Karpas-422 (cell line): ENCODE data around the gene RINL. TPM values are rescaled to one million over a fixed set of nuclear protein-coding genes. Genes with fewer than 3 reads are reported as not detected.

Experiments used
- DNase-seq: peaks from one replicate; pipeline ENCODE4 v3.0.0-alpha.2; 2015
- H2AFZ ChIP-seq: fragments of 200-600 bp; sonication (generic); 2 replicates; pipeline ENCODE4 v1.6.1; 2014; ENCODE audit warnings: antibody characterized with exemption, low read length, mixed read lengths
- H3K27ac ChIP-seq: fragments of 200-600 bp; sonication (generic); 2 replicates; pipeline ENCODE4 v1.5.1; 2014; ENCODE audit warnings: mild to moderate bottlenecking, low read length, moderate library complexity
- H3K27me3 ChIP-seq: fragments of 200-600 bp; sonication (generic); 2 replicates; pipeline ENCODE4 v1.6.1; 2014; ENCODE audit warnings: low read length, mixed read lengths
- H3K36me3 ChIP-seq: fragments of 200-600 bp; sonication (generic); 2 replicates; pipeline ENCODE4 v1.6.1; 2014; ENCODE audit warnings: low read length, mixed read lengths; ENCODE audit not compliant: insufficient read depth
- H3K4me1 ChIP-seq: fragments of 200-600 bp; sonication (generic); 2 replicates; pipeline ENCODE4 v1.6.1; 2014; ENCODE audit warnings: mild to moderate bottlenecking, low read length, mixed read lengths
- H3K4me2 ChIP-seq: fragments of 200-600 bp; sonication (generic); 2 replicates; pipeline ENCODE4 v1.6.1; 2014; ENCODE audit warnings: low read length, low read depth, mild to moderate bottlenecking; ENCODE audit not compliant: poor library complexity, severe bottlenecking
- H3K4me3 ChIP-seq: fragments of 200-600 bp; sonication (generic); 2 replicates; pipeline ENCODE4 v1.5.1; 2014; ENCODE audit warnings: mild to moderate bottlenecking, antibody characterized with exemption, low read length, mixed read lengths
- H3K79me2 ChIP-seq: fragments of 200-600 bp; sonication (generic); 2 replicates; pipeline ENCODE4 v1.6.1; 2014; ENCODE audit warnings: mild to moderate bottlenecking, low read length, mixed read lengths
- H3K9ac ChIP-seq: fragments of 200-600 bp; sonication (generic); 2 replicates; pipeline ENCODE4 v1.6.0; 2014; ENCODE audit warnings: low read length
- H3K9me2 ChIP-seq: fragments of 200-600 bp; sonication (generic), shearing (Covaris generic); replicated peaks from 2 replicates; pipeline ENCODE4 v1.6.0; 2014; ENCODE audit warnings: mild to moderate bottlenecking, low read length, moderate library complexity; ENCODE audit not compliant: insufficient read depth
- H3K9me3 ChIP-seq: fragments of 300-700, 200-600 bp; sonication (generic); 2 replicates; pipeline ENCODE4 v1.6.1; 2014; ENCODE audit warnings: low read length, mixed read lengths
- H4K20me1 ChIP-seq: fragments of 200-600 bp; sonication (generic); 2 replicates; pipeline ENCODE4 v1.6.1; 2014; ENCODE audit warnings: mild to moderate bottlenecking, antibody characterized with exemption, low read length, low read depth; ENCODE audit not compliant: insufficient read depth
- total RNA-seq: library from RNA; depleted of rRNA; stranded (reverse); fragments of >200 nt; shearing (Covaris generic); gene quantifications from 2 replicates; pipeline ENCODE4 v1.2.3, GENCODE V29; 2014; ENCODE audit warnings: low replicate concordance

The RINL gene
- total RNA-seq, 1 experiment from 2014 or later = 69.3 TPM

DNA sequence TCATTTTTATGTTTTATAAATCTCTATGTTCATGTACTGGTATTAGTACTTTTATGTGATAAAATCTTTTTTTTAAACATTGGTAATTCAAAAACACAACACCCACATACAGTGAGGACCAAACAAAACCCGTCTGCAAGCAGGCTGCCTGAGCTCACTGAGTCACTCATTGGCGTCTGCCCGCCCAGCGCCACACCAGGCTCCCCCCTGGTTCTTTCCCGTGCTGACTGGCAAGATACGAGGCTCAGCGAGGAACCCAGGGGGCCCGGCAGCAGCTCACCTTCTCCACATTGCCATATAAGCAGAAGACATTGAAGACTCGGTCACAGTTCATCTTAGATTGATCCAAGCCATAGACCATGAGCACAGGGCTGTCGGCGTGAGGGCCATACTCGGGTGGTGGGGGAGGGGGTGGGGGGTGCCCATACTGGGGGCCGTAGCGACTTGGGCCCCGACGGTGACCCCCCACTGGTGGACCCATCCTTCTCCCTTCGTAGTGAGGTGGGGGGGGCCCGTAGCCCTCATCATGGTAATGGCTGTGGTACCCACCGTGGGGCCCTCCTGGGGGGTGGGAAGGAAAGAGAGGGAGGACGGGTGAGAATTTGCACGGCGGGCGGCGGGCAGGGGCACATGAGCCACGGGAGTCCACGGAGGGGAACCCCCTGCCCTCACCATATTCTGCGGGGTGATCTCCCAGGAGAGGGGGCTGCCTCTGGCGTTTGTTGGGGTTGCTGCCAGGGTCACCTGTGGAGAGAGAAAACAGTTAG, 38.1 kb downstream of the RINL start:
- Histone ChIP-seq H3K9me2 (no peaks in the 10 kb centered on the region), H3K79me2 (peaks cover 26% of the 10 kb centered on the region), H3K4me3 (no peak overlapping the region), H2AFZ (no peak overlapping the region), H3K4me1 (no peaks in the 10 kb centered on the region), H3K9ac (no peak overlapping the region), H3K27ac (no peak overlapping the region), H3K36me3 (peaks cover 70% of the 10 kb centered on the region), H4K20me1 (peaks cover 41% of the 10 kb centered on the region), H3K9me3 (no peaks in the 10 kb centered on the region), H3K27me3 (no peaks in the 10 kb centered on the region), H3K4me2 (no peak overlapping the region)
- no peak for DNase-seq

DNA sequence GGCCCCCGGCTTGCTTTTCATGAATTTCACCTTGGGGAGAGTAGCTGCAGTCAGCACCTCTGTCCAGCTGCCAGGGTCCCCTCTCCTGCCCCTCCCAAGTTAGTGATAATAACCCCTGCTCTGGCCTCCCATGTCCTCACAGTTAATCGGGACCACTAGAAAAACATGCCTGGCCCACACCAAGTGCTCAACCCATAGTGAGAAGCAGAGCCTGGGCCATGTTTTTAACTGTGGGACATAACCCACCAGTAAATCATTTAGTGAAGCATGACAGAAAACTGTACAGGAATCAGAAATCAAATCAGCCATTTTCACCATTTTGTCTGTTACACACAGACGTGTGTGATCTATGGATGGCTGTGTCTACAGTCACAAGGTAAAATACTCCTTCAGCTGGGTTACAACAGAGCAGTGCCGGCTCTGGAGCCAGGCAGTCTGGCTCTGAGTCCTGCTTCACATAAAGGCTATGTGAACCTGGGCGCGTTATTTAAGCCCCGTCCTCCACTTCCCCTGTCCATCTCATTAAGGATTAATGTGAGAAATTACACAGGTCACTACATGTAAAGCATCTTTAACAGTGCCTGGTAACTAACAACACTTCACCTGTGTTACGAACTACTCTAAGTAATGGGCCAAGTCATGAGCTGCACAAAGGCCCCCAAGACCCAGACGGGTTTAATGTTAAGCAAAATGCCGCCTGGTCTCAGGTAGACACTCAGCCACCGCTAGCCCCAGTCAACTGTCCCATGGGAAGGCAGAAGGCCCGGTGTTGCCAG, 38.9 kb downstream of the RINL start:
- Histone ChIP-seq H3K27ac (no peak overlapping the region), H3K4me2 (no peak overlapping the region), H3K4me1 (no peaks in the 10 kb centered on the region), H3K9me2 (no peaks in the 10 kb centered on the region), H3K36me3 (peaks cover 65% of the 10 kb centered on the region), H3K9ac (no peak overlapping the region), H3K79me2 (peaks cover 18% of the 10 kb centered on the region; the same call in 1 of the 2 replicates), H2AFZ (no peak overlapping the region), H3K27me3 (no peaks in the 10 kb centered on the region), H3K4me3 (no peak overlapping the region), H4K20me1 (peaks cover 35% of the 10 kb centered on the region), H3K9me3 (no peaks in the 10 kb centered on the region)
- no peak for DNase-seq

DNA sequence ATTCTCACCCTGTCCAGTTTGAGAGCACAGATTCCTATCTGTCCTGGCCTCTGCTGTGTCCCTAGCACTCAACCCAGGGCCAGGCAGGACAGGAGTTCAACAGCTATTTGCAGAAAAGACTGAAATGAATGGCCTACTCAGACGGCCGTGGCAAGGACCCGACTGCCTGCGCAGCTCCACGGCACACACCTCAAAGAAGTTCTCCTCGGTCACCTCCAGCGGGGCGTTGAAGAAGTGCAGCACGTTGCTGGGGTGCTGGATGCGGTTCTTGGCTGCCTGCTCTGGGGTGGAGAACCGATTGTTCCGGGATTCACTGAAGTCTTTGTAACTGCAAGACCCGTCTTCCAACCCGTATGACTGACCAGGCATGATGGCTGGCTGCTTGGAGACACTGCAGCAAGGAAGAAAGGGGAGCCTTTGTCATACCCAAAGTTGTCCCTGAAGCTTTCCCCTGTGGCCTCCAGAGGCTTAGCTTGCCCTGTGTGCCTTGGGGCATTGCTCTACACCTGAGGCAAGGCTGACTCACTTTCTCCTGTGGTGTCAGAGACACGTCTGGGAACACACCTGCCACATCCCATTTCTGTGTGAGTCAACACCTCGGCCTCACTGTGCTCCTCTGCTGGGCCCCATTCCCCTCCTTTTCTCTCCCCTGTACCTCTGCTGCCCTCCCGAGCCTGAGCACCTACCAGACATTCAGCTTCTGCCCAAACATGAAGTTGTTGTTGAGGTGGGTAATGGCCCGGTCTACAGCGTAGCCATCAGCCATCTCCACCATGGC, 39.7 kb downstream of the RINL start:
- DNase-seq = peak; percentile 42
- H3K9me2 ChIP-seq = no peaks in the 10 kb centered on the region
- H3K9me3 ChIP-seq = no peaks in the 10 kb centered on the region
- H3K27me3 ChIP-seq = no peaks in the 10 kb centered on the region
- H3K4me2 ChIP-seq = no peak overlapping the region
- H3K27ac ChIP-seq = no peak overlapping the region
- peaks cover 11% of the 10 kb centered on the region; the same call in 1 of the 2 replicates for H3K79me2 ChIP-seq
- H3K4me1 ChIP-seq = no peaks in the 10 kb centered on the region
- H2AFZ ChIP-seq = no peak overlapping the region
- H3K36me3 ChIP-seq = peaks cover 57% of the 10 kb centered on the region
- H4K20me1 ChIP-seq = peaks cover 28% of the 10 kb centered on the region
- H3K9ac ChIP-seq = no peak overlapping the region
- no peak overlapping the region for H3K4me3 ChIP-seq

DNA sequence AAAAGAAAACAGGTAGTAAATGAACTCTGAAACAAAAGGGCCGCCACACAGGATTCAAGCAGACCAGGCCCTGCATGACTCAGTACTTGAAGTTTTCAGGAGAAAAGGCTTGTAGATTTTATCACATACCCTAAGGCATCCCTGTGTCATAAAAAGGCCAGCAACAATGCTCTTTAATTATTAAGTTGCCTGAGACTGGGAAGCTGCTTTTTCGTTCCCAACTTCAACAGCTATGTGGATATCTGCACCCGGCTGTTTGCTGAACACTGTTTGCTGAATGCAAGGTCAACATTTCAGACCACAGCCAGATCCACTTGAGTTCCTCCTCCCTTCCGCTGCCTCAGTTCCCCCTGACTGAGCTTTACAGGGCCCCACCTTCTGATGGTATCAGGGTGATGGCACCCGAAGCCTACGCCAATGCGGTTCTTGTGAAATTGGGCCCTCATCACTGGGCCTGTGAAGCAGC, 40.4 kb downstream of the RINL start:
- Histone ChIP-seq H3K36me3 (peaks cover 51% of the 10 kb centered on the region), H3K27me3 (no peaks in the 10 kb centered on the region), H2AFZ (no peak overlapping the region), H3K9me3 (no peaks in the 10 kb centered on the region), H3K9me2 (no peaks in the 10 kb centered on the region), H3K4me3 (no peak overlapping the region), H3K9ac (no peak overlapping the region), H3K79me2 (peaks cover 8% of the 10 kb centered on the region; the same call in 1 of the 2 replicates), H4K20me1 (peaks cover 20% of the 10 kb centered on the region), H3K27ac (no peak overlapping the region), H3K4me2 (no peak overlapping the region), H3K4me1 (no peaks in the 10 kb centered on the region)
- peak; percentile 41 for DNase-seq

DNA sequence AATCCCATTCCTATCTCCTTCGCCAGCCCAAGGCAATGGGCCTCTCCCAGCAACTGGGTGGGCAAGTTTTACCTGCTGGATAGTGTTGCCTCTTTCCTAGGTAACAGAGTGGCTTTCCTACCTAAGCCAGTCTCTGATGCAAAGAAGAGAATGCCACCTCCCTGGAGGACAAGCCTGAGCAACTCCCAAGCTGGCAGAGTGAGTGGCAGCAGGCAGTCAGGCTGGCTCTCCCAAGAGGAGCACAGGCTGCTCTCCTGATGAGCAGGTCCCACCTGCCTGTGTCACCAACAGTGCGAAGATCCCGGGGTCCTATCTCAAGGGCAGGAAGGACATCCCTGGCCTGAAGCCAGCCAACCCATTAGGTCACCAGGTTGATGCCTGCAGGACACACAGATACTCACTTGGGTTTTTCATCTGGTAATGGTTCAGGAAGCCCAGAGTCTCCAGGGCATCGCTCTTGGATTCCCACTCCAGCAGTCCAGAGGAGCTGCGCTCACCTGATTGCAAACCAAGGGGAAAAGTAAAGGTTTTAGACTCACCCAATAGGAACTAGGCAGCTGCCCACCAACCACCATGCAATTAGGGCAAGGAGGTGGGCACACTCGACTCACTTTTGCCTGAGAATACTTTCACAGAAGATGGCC, 41.0 kb downstream of the RINL start:
- Histone ChIP-seq H3K9me2 (no peaks in the 10 kb centered on the region), H3K36me3 (peaks cover 45% of the 10 kb centered on the region), H3K4me2 (no peak overlapping the region), H3K9me3 (no peaks in the 10 kb centered on the region), H2AFZ (no peak overlapping the region), H3K9ac (no peak overlapping the region), H3K4me1 (peaks cover 4% of the 10 kb centered on the region), H4K20me1 (peaks cover 15% of the 10 kb centered on the region), H3K27me3 (no peaks in the 10 kb centered on the region), H3K79me2 (peaks cover 8% of the 10 kb centered on the region; the same call in 1 of the 2 replicates), H3K4me3 (no peak overlapping the region), H3K27ac (no peak overlapping the region)
- no peak for DNase-seq

DNA sequence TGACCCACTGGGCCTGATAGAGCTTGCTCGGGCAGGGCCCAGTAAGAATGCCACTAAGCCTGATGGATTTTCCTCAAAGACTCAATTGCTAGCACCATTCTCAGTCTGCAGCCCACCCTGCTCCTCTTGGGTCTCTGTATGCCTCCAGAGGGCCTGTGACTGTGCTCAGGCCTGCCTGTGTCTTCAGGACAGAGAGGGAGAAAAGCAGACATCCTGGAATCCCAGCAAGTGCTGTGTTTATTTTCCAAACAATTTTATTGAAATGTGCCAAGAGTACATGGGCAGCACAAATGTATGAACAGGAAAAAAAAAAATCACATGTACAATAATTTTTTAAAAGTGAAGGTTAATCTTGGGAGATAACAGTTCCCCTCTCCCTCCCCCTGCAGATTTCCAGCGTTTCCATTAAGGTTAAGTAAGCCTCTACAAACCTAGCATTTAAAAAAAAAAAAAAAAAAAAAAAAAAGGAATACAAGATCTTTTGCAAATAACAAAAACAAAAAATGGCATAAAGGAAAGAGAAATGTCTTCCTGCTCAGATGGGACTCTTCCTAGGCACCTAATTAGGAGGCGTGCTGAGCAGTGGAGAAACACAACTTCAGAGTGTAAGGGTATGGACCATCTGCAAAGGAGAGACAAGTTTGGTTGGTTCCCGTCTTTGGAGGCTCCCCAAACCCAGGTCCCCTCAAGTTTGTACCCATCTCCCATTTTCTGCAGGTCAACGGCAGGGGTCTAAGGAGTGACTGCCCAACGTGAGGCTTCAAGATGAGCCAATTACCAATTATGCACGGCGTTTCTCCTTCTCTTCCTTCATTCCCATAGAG, 41.7 kb downstream of the RINL start:
- Histone ChIP-seq H3K4me2 (no peak overlapping the region), H3K4me1 (peaks cover 7% of the 10 kb centered on the region), H3K9me2 (no peaks in the 10 kb centered on the region), H3K9ac (no peak overlapping the region), H4K20me1 (peaks cover 8% of the 10 kb centered on the region), H2AFZ (no peak overlapping the region), H3K36me3 (peaks cover 38% of the 10 kb centered on the region), H3K27me3 (no peaks in the 10 kb centered on the region), H3K9me3 (no peaks in the 10 kb centered on the region), H3K79me2 (peaks cover 7% of the 10 kb centered on the region), H3K4me3 (no peak overlapping the region), H3K27ac (no peak overlapping the region)
- DNase-seq = no peak

DNA sequence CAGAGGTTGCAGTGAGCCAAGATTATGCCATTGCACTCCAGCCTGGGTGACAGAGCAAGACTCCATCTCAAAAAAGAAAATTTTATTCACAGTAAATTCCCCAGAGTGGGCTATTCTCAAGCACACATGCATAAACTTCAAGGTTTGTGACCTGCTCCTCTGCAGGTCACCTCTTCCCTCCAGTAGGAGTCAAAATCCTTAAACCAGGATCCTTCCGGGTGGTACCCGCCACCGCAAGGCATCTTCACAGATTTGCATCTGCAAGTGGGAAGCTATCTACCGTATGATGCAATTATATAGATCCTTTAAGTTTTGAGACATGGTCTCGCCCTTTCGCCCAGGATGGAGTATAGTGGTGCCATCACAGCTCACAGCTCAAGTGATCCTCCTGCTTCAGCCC, 43.5 kb downstream of the RINL start:
- Histone ChIP-seq H3K36me3 (peaks cover 35% of the 10 kb centered on the region), H2AFZ (no peak overlapping the region), H3K9me3 (no peaks in the 10 kb centered on the region), H3K4me3 (no peak overlapping the region), H3K4me1 (peaks cover 19% of the 10 kb centered on the region), H4K20me1 (no peaks in the 10 kb centered on the region), H3K79me2 (peaks cover 18% of the 10 kb centered on the region), H3K9ac (no peak overlapping the region), H3K4me2 (no peak overlapping the region), H3K27ac (peak overlapping the region; percentile 31), H3K27me3 (no peaks in the 10 kb centered on the region), H3K9me2 (no peaks in the 10 kb centered on the region)
- DNase-seq = no peak
